Body of pancreas (tissue), 4 donors: ENCODE data around the gene SMPDL3B.

Source experiments
- CTCF ChIP-seq, 7 experiments: fragments of 450-650 bp in 4 of 7; fragments of 200-600 bp in 3 of 7; sonication (generic) in 3 of 7; IDR thresholded peaks; one replicate each; pipeline ENCODE4 v1.5.1; 2016 to 2019; ENCODE audit warnings: antibody characterized with exemption in 7 of 7
- POLR2A ChIP-seq, 3 donors: fragments of 450-650 bp; IDR thresholded peaks; one replicate each; pipeline ENCODE4 v1.6.1; 2016; ENCODE audit warnings: antibody characterized with exemption in 3 of 3, mild to moderate bottlenecking in 2 of 3

GRCh38 chr1:27940297-27940696, 5.5 kb downstream of the SMPDL3B start:
- TF ChIP-seq CTCF (IDR thresholded peaks at IDR 0.05) = peak in 1 of 7 experiments; percentile 8
- no peak for TF ChIP-seq POLR2A (IDR thresholded peaks at IDR 0.05)
